ENCODE data around the gene IGFBP4. TPM values are rescaled to one million over a fixed set of nuclear protein-coding genes. Genes with fewer than 3 reads are reported as not detected.

The IGFBP4 gene
- total RNA-seq, 4 donors from 2014 or later: 35.1 to 90.4 (median 39.6) TPM

GRCh38 chr17:40457964-40458791, 14.9 kb downstream of the IGFBP4 start:
- no peak for TF ChIP-seq CTCF (IDR thresholded peaks at IDR 0.05)
- no peak for TF ChIP-seq POLR2A (IDR thresholded peaks at IDR 0.05)
- no peak overlapping the region for H3K4me3 ChIP-seq (ENCODE audit: low read depth, poor library complexity, severe bottlenecking)

GRCh38 chr17:40458851-40459482, 15.7 kb downstream of the IGFBP4 start:
- no peak for TF ChIP-seq CTCF (IDR thresholded peaks at IDR 0.05)
- TF ChIP-seq POLR2A (IDR thresholded peaks at IDR 0.05): no peak
- H3K4me3 ChIP-seq (ENCODE audit: low read depth, poor library complexity, severe bottlenecking): no peak overlapping the region
- no peak for DNase-seq (ENCODE audit: low spot score in 2 of 2)
- 70 to 73% methylated on average over 12 of the region's 12 CpGs for WGBS, 2 donors
- intact Hi-C loops (cut with DNase I; ENCODE audit: low total_unique reads): no loop called here

More at GRCh38 chr17:40457964-40458791, 14.9 kb downstream of the IGFBP4 start:
- WGBS, 2 donors: 28 to 31% methylated on average over 16 of the region's 16 CpGs
- intact Hi-C loops (cut with DNase I; ENCODE audit: low total_unique reads): no loop called here
- no peak for DNase-seq (ENCODE audit: low spot score in 2 of 2)

GRCh38 chr17:40459636-40460603, 16.7 kb downstream of the IGFBP4 start:
- H3K4me3 ChIP-seq (ENCODE audit: low read depth, poor library complexity, severe bottlenecking): no peak overlapping the region
- intact Hi-C loops (cut with DNase I; ENCODE audit: low total_unique reads): no loop called here
- 58 to 66% methylated on average over 8 of the region's 8 CpGs for WGBS, 2 donors
- TF ChIP-seq CTCF (IDR thresholded peaks at IDR 0.05) (no peak), POLR2A (IDR thresholded peaks at IDR 0.05) (no peak)
- no peak for DNase-seq (ENCODE audit: low spot score in 2 of 2)

- TF ChIP-seq CTCF (IDR thresholded peaks at IDR 0.05): no peak
- TF ChIP-seq POLR2A (IDR thresholded peaks at IDR 0.05): no peak
- WGBS, 2 donors: 60 to 71% methylated on average over 3 of the region's 3 CpGs
- intact Hi-C loops (cut with DNase I; ENCODE audit: low total_unique reads): no loop called here
- H3K4me3 ChIP-seq (ENCODE audit: low read depth, poor library complexity, severe bottlenecking): no peak overlapping the region
- DNase-seq (ENCODE audit: low spot score in 2 of 2): no peak
These were observed 17.3 kb downstream of the IGFBP4 start for GRCh38 chr17:40460604-40460967.

- intact Hi-C loops (cut with DNase I; ENCODE audit: low total_unique reads): no loop called here
- no peak for DNase-seq (ENCODE audit: low spot score in 2 of 2)
- 58 to 68% methylated on average over 9 of the region's 9 CpGs for WGBS, 2 donors
- no peak for TF ChIP-seq CTCF (IDR thresholded peaks at IDR 0.05)
- TF ChIP-seq POLR2A (IDR thresholded peaks at IDR 0.05): no peak
- no peak overlapping the region for H3K4me3 ChIP-seq (ENCODE audit: low read depth, poor library complexity, severe bottlenecking)
These were observed 17.9 kb downstream of the IGFBP4 start for GRCh38 chr17:40460968-40461731.

All from lower leg skin (tissue), 4 donors.